HG03135 (cell line): ENCODE measurements around the gene CD244.
"Not testable (repeated sequence)": the region's sequence is repeated elsewhere in the genome, so short reads cannot be mapped to it uniquely, and the experiment has no call there.

Experiments used
- ATAC-seq: cut with Tn5 transposase; IDR thresholded peaks from one replicate; pipeline ENCODE4 v1.9.1; 2021; ENCODE audit warnings: mild to moderate bottlenecking, moderate library complexity; ENCODE audit not compliant: unreplicated experiment

CD244 gene

DNA sequence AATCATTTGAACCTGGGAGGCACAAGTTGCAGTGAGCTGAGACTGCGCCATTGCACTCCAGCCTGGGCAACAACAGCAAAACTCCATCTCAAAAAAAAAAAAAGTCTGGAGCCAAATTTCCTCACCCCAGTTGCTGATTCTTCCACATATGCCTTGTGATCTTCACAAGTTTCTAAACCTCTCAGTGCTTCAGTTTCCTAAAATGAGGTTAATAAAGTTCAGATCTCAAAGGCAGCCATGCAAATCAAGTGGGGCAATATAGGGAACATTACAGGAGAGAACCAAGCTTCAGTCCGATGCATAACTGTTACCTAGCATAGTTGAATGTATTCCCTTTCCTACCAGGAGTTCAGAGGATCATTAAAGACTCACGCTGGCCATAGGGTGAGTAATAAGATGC lies 17.5 kb upstream of the CD244 start:
- ATAC-seq: no peak

- ATAC-seq: no peak
Measured at GRCh38 chr1:160879056-160879455, 16.4 kb upstream of the CD244 start.

DNA sequence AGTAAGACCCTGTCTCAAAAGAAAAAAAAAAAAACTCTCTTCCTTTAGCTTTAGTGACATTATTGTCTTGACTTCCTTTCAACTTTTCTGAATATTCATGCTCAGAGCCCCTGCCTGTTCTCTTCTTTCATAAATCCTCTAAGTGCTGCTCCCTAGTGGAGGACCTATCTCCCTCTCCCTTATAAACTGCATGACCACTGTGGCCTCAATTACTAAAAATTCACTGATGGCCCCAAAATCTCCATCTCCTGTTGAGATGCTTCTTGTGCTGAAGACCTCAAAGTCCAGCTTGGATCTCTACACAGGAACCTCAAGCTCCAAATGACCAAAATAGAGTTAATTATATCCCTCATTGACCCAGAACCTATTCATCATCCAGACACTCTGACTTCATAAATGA lies 14.5 kb upstream of the CD244 start:
- no peak for ATAC-seq

DNA sequence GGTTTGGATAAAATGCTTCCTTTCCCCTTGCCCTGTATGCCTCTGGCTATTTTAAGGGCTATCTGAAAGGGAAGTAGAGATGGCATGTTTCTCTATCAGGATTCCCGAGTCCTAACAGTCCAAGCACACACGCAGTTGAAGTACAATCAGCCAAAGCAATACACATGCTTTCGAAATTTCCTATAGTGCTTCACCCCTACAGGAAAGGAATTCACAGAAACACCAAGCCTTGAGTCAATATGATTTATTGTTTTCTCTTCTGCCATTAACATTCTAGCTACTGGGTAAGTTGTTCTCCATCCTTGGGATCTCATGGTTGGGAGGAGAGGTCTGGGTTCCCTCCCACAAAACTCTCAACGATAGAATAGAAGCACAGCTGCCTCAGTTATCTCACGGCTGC lies 13.6 kb upstream of the CD244 start:
- no peak for ATAC-seq

DNA sequence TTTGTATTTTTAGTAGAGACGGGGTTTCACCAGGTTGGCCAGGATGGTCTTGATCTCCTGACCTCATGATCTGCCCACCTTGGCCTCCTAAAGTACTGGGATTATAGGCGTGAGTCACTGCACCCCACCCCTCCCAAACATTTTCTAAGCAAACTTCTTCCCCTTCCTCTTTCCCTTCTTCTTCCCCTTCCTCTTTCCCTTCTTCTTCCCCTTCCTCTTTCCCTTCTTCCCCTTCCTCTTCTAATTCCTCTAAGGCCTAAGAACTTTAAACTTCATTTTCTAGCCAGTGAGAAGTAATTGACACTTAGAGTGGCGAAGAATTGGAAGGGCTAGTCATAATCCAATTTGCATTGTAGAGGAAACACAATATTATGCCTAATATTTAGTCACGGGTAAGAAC lies 12.9 kb upstream of the CD244 start:
- not testable (repeated sequence) for ATAC-seq

DNA sequence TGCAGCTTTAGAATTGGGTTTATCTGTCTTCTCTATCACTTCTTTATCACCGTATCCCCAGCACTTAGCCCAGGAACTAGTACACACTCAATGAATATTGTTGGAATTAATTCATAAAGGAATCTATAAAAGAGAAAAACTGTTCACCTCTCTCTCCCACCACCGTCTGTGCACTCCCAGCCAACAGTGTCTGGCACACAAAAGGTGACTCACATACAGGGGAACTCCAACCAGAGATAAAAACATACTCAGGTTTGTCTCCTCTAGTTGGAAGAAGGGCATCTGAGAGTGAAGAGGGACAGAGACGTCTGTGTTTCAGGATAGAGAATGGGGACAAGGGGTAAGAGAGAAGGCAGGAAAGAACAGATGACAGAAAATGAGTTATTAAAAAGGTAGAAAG lies 12.2 kb upstream of the CD244 start:
- ATAC-seq: no peak

- no peak for ATAC-seq
Measured at GRCh38 chr1:160868141-160868540, 5.5 kb upstream of the CD244 start.

DNA sequence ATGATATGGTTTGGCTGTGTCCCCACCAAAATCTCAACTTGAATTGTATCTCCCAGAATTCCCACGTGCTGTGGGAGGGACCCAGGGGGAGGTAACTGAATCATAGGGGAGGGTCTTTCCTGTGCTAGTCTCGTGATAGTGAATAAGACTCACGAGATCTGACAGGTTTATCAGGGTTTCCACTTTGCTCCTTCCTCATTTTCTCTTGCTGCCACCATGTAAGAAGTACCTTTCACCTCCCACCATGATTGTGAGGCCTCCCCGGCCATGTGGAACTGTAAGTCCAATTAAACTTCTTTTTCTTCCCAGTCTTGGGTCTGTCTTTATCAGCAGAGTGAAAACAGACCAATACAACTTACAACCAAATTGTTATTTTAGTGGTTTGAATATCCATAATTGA lies 5.0 kb upstream of the CD244 start:
- not testable (repeated sequence) for ATAC-seq

DNA sequence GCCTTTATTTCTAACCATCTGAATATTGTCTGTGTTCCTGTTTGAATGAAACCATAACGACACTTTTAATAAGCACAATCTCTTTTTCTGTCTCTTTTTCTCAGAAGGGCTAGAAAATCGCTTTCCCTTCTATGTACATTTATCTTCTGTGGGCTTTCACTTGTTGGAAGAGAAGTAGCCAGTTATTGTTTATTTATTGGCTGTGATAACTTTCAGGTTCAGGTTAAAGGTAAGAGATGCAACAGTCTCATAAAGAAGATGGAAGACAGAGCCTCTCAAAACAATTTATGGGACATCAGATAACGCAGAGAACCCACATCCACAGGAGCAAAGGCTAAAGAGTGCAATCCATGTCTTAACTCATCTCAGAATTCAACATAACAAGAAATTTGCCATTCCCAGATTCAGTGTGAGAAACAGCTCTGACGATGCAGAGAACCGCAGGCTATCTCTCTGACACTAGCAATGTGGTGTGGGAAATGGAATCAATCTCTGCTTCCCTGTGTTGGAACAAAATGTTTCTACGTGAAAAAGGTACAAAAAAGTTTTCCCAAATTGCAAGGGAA lies 4.1 kb upstream of the CD244 start:
- ATAC-seq: no peak

GRCh38 chr1:160866001-160866694 lies 3.5 kb upstream of the CD244 start:
- no peak for ATAC-seq

- ATAC-seq: no peak
Measured at GRCh38 chr1:160865337-160865736, 2.6 kb upstream of the CD244 start.

DNA sequence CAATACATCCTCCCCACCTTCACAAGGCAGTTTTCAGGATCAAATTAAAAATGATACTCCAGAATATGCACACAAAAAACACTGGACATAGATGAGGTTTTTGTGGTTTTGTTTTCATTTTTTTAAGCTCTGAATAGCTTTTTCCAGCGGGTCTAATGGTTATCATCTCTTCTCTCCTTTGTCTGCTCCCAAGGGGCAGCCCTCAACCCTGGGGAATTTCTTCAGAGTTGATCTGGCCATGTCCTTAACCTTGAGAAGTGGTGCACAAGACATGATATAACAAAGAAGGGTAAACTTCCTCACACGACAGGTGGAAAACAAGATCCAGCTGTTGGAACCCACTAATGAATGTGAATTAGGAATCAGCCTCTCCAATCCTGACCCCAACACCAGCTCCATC lies 1.5 kb upstream of the CD244 start:
- no peak for ATAC-seq

DNA sequence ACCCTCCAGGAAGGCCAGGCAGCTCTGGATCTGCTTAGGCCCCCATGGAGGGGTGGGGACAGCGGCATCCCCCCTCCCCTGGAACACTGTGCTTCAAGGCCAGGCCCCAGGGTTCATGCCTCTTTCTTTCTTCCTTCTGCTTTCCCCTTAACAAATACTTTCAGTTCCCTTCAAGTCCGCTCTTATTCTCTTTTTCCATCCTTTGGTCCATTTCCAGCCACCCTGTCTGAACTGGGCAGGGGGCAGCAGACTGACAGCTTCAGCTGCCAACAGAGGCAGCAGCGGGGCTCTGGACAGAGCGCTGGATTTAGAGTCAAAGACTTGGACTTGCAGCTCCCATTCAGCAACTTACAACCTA lies 1.1 kb upstream of the CD244 start:
- ATAC-seq: no peak

DNA sequence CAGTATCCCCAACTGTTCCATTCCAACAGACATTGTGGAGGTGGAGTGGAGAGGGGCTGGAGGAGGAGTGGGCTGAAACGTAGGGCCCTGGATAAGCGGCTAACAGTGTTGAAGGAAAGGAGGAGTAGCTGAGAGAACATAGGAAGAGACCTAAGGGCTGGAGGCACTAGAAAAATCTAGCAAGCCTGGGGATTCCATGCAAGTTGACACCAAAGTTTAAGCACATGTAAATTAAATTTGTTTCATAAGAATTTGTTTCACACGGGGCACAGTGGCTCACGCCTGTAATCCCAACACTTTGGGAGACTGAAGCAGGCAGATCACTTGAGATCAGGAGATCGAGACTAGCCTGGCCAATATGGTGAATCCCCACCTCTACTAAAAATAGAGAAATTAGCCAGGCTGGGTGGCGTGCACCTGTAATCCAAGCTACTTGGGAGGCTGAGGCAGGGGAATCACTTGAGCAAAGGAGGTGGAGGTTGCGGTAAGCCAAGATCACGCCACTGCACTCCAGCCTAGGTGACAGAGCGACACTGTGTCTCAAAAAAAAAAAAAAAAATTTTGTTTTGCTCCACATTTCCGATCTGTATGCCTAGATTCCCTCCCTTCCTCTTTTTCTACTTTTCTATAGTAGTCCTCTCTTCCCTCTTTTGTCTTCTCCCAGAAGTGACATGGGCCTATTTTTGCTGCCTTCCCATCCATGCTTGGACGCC lies 530 bp upstream of the CD244 start:
- ATAC-seq: no peak

DNA sequence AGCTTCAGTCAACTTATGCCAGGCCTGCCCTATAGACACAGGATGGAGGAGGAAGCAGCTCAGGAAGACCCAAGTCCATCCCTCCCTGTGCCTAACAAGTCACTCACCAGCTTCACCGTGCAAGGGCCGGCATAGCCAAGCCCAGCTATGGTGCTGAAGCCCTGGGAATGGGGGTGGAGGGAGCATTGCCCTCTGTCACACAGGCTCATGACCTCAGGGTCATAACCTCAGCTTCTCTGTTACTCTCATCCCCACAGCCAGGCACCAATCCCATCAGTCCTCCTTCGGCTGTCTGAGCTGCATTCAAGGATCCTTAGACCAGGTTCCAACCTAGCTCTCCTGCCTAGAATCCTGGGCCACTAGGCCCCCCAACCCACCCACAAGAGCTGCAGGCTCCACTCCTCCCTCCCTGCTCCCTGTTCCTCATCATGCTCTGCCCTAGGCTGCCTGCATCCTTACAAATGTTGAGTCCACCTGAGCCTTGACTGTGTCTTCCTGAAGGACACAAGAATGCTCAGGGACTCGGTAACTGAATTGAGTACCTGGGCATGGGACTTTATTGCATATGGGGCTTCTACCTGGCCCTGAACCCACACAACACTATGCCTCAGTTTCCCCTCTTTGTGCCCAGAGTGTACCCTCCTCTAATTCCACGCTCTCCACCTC lies 1.7 kb downstream of the CD244 start:
- ATAC-seq: no peak

DNA sequence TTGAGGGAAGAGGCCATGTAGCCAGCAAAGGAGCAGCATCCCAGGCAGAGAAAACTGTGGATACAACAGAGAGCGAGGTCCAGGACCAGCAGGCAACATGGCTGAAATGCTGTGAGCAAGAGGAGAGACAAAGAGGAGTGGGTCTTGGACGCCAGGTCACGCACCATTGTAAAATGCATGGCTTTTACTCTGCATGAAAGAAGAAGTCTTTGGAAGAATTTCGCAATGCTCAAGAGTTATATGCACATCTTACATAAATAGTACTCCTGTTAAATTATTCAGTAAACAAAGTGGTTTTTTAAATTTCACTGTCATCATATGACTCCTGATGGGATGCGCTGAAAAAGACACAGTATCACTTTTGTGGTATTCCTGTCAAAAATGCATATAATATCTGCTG lies 3.5 kb downstream of the CD244 start:
- no peak for ATAC-seq

GRCh38 chr1:160858507-160858906 lies 4.2 kb downstream of the CD244 start:
- ATAC-seq: no peak

GRCh38 chr1:160858097-160858496 lies 4.6 kb downstream of the CD244 start:
- no peak for ATAC-seq

DNA sequence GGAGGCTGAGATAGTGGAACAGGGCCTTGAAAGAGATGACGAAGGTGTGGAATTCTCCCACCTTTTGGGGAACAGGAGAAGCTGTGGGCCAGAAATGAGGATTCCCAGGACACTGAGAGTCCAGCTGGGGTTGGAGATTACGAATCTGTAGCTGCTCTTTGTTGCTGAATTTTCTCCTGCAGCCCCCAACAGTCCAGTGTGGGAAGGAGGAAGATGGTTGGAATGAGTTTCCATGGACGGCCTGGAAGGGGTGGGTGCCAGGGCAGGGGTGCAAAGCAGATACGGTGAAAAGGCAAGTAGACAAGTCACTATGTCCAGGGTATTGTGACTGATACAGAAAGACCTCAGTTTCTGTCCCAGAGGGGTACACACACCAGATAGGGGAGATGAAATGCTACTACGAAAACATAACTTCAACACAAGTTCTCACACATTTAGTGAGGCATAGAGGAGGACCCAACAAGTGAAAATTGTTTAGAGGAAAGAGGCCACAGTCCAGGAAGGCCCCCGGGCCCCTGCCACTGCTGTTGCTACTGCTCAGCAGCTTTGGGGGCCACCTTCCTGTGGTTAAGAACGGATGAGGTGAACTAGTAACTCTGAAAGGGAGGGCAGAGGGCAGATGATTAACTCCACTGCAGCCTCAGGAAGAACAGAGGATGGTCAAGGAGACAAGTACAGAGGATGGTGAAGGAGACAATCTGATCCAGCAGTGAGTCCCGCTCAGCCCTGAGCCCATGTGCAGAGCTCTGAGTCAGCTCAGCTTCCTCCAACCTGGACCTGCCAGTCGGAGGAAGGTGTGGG lies 7.3 kb downstream of the CD244 start:
- peak; percentile 84 for ATAC-seq

- no peak for ATAC-seq
Measured at GRCh38 chr1:160853754-160854153, 8.9 kb downstream of the CD244 start.

DNA sequence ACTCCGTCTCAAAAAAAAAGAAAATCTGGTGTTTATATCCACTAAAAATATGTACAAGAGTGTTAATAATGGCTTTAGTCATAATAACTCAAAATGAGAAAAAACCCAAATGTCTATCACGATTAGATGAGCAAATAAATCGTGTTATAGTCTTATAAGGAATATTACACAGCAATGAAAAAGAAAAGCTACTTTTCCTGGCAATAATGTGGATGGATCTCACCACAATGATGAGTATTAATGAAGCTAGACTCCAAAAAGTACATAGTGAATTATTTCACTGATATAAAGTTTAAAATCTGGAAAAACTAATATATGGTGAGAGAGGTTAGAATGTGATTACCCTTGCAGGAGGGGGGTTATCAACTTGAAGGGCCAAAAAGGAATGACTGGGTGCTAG lies 9.7 kb downstream of the CD244 start:
- no peak for ATAC-seq
